WI38 (cell line): ENCODE results near the gene GBGT1.

Source experiments
- H3K4me3 ChIP-seq: 2 replicates; pipeline ENCODE4 v1.5.1; 2011; ENCODE audit warnings: low read depth, mild to moderate bottlenecking, control low read depth, low read length
- TF ChIP-seq, protein P1 (sequence below): IDR thresholded peaks from 2 replicates; pipeline ENCODE4 v1.5.1; 2012; ENCODE audit warnings: low read depth, mild to moderate bottlenecking, control low read depth, low read length

GBGT1 gene

DNA sequence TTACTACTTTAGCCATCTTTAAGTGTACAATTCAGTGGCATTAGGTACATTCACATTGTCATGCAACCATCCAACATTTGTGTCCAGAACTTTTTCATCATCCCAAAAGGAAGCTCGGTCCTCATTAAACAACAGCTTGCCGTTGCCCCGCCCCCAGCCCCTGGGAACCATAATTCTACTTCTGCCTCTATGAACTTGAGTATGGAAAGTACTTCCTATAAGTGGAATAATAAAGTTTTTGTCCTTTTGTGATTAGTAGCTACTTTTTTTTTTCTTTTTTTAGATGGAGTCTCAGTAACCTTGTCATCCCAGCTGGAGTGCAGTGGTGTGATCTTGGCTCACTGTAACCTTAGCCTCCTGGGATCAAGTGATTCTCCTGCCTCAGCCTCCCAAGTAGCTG, 5.0 kb downstream of the GBGT1 start:
- TF ChIP-seq, protein P1, sequence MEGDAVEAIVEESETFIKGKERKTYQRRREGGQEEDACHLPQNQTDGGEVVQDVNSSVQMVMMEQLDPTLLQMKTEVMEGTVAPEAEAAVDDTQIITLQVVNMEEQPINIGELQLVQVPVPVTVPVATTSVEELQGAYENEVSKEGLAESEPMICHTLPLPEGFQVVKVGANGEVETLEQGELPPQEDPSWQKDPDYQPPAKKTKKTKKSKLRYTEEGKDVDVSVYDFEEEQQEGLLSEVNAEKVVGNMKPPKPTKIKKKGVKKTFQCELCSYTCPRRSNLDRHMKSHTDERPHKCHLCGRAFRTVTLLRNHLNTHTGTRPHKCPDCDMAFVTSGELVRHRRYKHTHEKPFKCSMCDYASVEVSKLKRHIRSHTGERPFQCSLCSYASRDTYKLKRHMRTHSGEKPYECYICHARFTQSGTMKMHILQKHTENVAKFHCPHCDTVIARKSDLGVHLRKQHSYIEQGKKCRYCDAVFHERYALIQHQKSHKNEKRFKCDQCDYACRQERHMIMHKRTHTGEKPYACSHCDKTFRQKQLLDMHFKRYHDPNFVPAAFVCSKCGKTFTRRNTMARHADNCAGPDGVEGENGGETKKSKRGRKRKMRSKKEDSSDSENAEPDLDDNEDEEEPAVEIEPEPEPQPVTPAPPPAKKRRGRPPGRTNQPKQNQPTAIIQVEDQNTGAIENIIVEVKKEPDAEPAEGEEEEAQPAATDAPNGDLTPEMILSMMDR: no peak
- no peak overlapping the region for H3K4me3 ChIP-seq

DNA sequence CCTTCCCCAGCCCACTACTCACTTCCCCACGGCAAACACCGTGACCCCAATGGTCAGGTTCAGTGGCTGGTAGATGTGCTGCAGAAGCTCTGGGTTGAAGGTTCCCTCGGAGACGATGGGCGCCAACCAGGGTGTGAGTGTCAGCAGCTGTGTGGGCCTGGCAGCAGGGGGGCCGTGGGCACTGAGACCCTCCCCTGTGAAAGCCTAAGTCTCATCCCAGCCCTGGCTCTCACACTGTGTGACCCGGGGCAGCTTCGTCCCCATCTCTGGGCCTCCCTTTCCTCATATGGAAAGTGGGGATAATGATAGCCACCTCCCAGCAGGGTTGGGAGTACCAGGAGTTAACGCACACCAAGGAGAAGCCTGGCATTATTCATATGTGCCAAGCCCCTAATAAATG, 8.6 kb downstream of the GBGT1 start:
- no peak overlapping the region for H3K4me3 ChIP-seq
- TF ChIP-seq, protein P1: no peak

DNA sequence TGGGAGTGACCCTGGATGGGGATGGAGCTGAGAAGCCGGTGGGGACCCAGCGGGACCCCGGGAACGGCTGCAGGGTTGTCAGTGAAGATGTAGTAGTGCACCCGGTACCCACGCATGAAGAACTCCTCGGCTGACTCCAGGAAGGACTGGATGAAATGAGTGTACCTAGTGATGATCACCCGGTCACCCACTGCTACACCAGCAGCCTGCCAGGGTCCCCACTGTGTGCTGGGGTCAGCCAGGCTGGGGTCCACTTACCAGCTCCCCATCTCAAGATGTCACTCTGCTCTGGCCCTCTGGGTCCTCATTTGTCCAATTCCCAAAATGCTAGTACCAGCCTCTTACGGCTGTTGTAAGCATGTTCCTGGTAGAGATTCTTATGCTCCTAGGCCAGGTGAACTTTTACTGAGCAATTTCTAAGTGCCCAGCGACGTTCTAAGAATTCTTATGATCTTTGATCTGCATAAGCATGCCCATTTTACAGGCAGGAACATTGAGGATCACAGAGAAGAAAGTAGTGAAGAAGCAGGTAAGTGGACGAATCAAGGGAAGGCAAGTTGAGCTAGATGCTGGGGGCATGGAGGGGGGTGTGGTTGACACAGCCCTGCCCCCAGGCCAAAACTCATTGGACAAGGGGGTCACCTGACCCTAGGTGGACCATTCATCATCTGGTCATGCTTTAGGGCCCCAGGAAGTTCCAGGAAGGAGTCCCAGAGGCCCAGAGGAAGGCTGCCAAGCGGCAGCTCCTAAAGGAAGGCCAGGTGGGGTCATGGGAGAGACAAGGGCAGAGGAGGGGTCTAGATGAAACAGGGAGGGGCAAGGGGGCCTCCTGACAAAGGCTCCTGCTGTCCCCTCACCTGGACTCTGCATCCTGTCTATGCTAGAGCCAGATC, 9.4 kb downstream of the GBGT1 start:
- TF ChIP-seq, protein P1: no peak
- H3K4me3 ChIP-seq: no peak overlapping the region

DNA sequence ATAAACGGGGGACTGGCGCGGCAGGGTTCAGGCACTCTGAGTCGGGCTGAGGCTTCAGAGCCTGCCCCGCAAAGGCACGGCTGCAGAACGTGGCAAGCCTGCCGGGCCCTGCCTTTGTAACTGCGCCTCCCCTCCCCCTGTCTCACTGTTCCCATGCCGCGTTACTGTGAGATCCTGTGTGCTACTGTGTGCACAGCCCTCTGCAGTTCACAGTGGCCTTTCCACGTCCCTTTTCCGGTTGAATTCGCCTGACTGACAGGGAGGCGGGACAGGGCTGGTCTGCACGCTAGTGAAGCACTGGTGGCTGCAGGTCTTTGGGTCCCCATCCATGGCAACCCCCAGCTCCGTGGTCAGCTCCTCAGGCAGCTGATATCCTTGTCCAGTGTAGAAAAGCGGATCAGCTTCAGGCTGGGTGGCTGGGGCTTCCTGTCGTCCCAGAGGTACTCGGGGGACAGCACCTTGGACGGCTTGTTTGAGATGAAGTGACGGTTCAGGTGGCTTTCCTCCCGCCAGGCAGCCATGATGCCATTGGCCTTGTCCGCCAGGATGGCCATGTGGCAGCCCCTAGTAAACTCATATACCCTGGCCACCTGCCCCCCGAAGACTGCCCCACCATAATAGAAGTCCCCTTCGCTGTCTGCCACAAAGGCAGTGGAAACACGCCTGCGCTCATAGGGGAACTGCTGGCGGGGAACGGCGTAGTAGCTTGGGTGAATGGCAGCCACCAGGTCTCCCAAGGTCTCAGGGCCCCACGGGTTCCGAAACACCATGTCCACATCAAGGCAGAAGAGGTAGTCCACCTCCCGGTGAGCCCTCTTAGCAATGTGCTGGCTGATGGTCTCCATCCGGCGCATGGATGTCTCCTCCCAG, 10.3 kb downstream of the GBGT1 start:
- TF ChIP-seq, protein P1: no peak
- no peak overlapping the region for H3K4me3 ChIP-seq

DNA sequence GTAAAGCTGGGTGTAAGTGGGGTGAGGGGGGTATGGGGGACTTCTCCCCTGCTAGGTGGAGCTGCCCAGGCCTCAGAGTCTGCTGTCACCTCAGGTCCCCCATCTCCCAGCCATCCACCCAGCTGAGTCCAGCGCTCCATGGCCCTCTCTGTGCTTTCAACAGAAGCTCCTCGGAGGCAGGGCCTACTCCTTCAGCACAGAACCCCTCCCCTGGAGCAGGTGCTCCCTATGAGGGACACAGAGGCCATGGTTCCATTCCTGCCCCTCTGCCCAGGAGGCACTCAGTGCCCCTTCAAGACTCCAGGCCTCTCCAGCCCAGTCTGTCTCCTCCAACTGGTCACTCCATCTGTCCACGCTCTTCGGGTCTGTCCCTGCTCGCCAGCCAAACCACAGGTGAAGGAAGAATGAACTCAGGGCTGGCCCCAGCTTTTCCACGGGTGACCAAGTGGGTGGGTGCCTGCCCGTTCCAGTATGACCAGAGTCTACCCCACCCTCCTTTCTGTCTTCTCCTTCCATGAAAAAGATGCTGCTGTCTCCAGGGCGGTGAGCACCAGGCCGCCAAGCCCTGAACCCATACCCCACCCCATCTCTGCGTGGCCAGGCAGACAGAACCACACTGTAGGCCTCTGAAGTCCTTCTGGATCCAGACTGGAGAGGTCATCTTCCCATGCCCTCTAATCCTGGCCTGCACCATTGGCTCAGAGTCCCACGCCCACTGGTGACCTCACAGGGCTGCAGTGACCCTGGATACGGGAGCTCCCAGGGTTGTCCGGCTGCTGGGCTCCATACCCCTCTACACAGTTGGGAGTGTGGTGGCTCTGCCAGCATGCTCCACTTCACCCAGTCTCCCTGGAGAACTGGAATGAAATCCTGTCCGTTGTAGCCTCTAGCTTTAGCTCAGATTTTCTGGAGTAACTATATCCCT, 11.9 kb downstream of the GBGT1 start:
- no peak overlapping the region for H3K4me3 ChIP-seq
- TF ChIP-seq, protein P1: no peak

DNA sequence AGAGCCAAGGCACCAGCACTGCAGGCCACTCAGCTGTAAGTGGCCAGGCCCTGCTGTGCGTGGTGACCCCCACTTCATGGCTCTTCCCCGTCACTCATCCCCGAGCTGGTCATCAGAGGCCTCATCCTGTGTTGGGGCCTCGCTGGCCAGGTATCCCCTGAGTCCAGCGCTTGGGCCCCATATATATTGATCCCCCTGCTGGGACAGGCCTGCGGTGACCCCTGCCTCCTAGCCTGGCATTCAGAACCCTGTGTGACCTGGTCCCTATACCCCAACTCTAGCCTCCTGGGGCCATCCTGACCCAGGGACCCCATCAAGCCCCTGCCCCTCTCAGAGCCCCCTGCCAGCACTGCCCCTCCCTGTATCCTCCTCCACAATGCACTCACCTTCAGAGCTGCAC, 12.7 kb downstream of the GBGT1 start:
- H3K4me3 ChIP-seq: no peak overlapping the region
- TF ChIP-seq, protein P1: no peak
